ENCODE results near the gene RASA2.

Gene RASA2

GRCh38 chr3:141546586-141546985, 59.8 kb downstream of the RASA2 start:
- no peak overlapping the region for H3K4me3 ChIP-seq (replicated peaks; ENCODE audit: low read depth, low read length)
- TF ChIP-seq CTCF (IDR thresholded peaks at IDR 0.05; ENCODE audit: low read depth, low read length, missing control alignments), result no peak
- no peak for DNase-seq (ENCODE audit: extremely low read depth, low read depth)

GRCh38 chr3:141547791-141548190, 61.0 kb downstream of the RASA2 start:
- H3K4me3 ChIP-seq (replicated peaks; ENCODE audit: low read depth, low read length), result no peak overlapping the region
- no peak for DNase-seq (ENCODE audit: extremely low read depth, low read depth)
- no peak for TF ChIP-seq CTCF (IDR thresholded peaks at IDR 0.05; ENCODE audit: low read depth, low read length, missing control alignments)

GRCh38 chr3:141550926-141551665, 64.3 kb downstream of the RASA2 start:
- DNase-seq (ENCODE audit: extremely low read depth, low read depth), result no peak
- TF ChIP-seq CTCF (IDR thresholded peaks at IDR 0.05; ENCODE audit: low read depth, low read length, missing control alignments), result no peak

GRCh38 chr3:141552440-141552991, 65.7 kb downstream of the RASA2 start:
- TF ChIP-seq CTCF (IDR thresholded peaks at IDR 0.05; ENCODE audit: low read depth, low read length, missing control alignments), result no peak
- H3K4me3 ChIP-seq (replicated peaks; ENCODE audit: low read depth, low read length), result no peak overlapping the region
- DNase-seq (ENCODE audit: extremely low read depth, low read depth), result no peak

More at GRCh38 chr3:141550926-141551665, 64.3 kb downstream of the RASA2 start:
- H3K4me3 ChIP-seq (replicated peaks; ENCODE audit: low read depth, low read length), result no peak overlapping the region

GRCh38 chr3:141553055-141553454, 66.2 kb downstream of the RASA2 start:
- TF ChIP-seq CTCF (IDR thresholded peaks at IDR 0.05; ENCODE audit: low read depth, low read length, missing control alignments), result no peak
- H3K4me3 ChIP-seq (replicated peaks; ENCODE audit: low read depth, low read length), result no peak overlapping the region

GRCh38 chr3:141556034-141556433, 69.2 kb downstream of the RASA2 start:
- no peak for TF ChIP-seq CTCF (IDR thresholded peaks at IDR 0.05; ENCODE audit: low read depth, low read length, missing control alignments)
- DNase-seq (ENCODE audit: extremely low read depth, low read depth), result no peak
- no peak overlapping the region for H3K4me3 ChIP-seq (replicated peaks; ENCODE audit: low read depth, low read length)

More at GRCh38 chr3:141553055-141553454, 66.2 kb downstream of the RASA2 start:
- no peak for DNase-seq (ENCODE audit: extremely low read depth, low read depth)

Measured in HFF-Myc (cell line).